ENCODE measurements around the gene KPNA3.
A peak's percentile ranks its signal among the peaks of the same experiment; 100 is the strongest.
"Not testable (repeated sequence)": the region's sequence is repeated elsewhere in the genome, so short reads cannot be mapped to it uniquely, and the experiment has no call there.

KPNA3 gene

DNA sequence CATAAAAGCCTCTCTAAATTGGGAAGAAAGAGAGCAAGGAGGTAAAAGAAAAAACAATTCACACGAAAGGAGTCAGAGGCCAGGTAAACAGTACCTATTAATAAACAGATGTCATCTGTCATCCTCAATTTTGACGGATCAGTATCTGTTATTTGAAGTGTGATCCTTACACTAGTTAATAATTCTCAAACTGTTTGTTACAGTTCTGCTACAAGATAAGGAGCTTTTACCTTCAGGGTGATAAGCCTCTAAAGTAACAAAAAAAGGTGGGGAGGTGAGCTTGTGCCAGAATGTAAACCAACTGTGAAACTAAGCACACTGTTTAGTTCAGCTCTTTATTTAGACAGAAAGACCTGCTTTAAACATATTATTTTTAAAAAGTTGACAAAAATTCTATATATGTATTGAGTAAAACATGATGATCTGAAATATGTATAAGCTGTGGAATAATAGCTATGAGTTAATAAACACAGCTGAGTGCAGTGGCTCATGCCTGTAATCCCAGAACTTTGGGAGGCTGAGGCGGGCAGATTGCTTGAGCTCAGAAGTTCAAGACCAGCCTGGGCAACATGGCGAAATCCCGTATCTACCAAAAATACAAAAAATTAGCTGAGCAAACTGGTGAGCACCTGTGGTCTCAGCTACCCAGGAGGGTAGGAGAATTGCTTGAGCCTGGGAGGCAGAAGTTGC is 52.8 kb downstream of the KPNA3 start:
- no peak for DNase-seq

DNA sequence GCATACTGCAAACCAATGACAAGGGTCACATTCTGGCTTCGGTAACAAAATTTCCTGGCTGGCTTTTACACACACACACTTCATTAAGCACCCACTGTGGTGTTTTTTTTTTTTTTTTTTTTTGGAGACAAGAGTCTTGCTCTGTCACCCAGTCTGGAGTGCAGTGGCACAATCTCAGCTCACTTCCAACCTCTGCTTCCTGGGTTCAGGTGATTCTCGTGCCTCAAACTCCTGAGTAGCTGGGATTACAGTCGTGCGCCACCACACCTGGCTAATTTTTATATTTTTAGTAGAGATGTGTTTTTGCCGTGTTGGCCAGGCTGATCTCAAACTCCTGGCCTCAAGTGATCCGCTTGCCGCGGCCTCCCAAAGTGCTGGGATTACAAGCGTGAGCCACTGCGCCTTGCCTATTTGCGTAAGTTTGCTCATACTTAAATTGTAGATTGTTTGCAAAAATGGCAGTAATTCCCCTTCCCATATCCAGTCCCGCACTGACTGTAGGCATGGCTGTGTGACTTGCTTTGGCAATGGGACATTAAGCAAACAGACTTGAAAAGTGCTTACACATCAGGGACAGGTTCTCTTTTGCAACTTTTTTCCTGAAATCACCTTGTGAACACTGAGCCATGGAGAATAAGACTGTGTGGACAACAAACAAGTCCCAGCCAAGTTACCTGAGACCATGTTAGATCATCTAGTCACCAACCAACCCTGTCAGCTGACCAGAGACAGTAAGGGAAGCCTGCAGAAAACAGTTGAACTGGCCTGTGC is 59.1 kb downstream of the KPNA3 start:
- no peak for DNase-seq

DNA sequence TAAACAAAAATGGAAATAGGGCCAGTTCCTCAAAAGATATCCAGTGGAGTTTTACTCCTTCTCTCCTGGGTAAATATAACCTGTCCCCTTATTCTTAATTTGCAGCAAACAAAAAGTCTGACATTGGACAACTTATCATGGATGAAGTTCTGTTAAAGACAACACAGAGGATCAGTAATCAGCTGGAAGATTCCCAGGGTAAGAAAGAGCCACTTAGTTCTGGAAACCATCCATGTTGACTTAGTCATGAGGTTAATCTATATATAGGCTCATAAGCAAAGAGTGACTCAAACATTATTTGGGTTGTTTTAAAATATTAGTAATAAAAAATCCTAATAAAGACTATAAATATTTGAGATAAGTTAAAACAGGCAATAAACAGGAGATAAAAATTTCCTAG is 60.7 kb downstream of the KPNA3 start:
- no peak for DNase-seq

DNA sequence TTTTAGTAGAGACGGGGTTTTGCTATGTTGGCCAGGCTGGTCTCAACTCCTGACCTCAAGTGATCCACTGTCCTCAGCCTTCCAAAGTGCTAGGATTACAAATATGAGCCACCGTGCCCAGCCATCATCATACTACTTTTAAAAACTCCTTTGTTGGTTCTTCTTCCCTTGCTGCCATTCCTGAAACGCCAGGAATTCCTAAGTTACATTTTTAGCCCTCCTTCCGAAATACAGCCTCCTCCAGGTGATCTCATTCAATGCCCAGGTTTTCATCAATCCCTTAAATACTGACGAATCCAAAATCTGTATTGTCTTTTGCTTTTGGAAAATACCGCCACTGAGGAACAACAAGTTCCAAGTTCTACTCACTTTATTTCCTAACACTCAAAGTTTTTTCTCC is 75.9 kb downstream of the KPNA3 start:
- no peak for DNase-seq

DNA sequence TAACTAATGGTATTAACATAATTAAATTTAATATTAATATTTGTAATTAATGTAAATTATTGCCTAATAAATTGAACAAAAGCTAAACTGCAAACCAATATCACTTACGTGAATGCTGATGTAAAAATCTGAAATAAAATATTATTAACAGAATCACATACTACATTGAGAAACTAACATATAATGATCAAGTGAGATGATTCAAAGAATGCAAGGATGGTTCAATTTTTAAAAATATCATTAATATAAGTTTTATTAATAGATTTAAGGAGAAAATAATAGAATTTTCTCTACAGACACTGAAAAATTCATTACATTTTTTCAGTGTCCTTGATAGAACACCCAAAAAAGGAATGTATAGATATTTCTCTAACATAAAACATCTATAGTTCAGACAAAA is 77.7 kb downstream of the KPNA3 start:
- no peak for DNase-seq

DNA sequence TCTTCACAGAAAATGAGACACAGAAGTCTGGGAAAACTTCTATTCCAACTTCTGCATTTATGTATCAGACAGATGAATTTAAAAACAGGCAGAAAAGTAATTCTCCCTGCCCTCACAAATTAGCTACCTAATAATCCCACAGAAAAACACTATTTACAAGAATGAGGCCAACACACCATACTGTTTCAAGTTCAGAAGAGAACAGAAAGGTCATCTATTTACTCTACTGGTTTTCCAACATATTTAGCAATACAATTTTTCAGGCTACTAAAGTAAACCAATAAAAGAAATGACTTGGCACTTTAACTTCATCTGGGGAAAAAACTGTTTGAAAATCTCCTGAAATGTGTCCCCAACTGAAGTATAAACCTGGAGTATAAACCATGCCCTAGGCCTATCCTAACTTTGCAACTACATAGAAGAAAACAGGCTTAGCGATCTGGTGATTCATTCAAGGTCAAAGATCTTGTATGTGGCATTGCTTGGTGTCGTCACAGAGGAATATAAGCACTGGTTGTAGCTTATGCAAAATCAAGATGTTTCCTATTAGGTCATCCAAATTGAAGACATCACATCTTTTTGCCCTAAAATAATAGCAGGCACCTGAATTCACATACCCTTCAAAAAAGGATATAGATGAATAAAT is 81.1 kb downstream of the KPNA3 start:
- no peak for DNase-seq

DNA sequence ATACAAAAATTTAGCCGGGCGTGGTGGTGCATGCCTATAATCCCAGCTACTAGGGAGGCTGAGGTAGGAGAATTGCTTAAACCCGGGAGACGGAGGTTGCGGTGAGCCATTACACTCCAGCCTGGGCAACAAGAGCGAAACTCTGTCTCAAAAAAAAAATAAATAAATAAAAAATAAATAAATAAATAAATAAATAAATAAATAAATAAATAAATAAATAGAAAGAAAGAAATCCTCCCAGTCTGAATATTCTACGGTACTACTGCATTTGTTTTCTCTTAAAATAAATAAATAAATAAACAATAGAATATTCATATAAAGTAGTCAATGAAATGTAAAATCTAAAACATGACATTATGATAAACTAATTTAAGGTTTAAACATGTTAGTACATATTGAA is 88.2 kb downstream of the KPNA3 start:
- not testable (repeated sequence) for DNase-seq

DNA sequence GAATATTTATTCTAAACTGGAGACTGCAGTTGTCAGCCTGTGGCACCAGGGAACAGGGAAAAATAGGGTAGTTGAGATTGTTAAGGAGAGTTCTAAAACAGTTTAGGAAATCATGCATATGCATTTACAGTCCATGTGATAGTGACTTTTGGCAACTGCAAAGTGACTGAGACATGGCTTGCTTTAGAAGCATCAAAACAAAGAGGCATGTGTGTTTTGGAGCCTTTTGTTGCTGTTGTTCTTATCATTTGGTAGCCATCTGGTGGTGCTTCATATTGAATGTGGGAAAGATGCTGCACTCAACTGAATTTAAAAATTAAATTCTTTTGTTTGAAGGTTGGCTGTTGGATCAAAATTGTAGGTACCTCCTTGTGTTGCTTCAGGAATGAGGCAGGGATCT is 91.0 kb downstream of the KPNA3 start:
- no peak for DNase-seq

DNA sequence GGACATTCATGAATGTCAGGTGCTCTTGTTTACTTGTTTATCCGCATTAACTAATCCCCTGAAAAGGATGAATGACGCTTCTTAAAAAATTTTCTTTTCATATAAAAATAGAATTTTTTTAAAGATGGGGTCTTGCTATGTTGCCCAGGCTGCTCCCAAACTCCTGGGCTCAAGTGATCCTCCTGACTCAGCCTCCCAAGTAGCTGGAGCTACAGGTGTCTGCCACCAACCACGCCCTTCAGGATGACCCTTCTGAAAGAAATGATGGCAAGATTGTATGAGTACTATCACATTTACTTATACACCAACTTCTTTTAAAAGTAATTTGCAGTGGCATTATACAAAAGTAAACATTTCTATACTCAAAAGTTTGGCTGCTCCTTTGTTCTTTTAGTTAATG is 95.0 kb downstream of the KPNA3 start:
- DNase-seq: no peak

DNA sequence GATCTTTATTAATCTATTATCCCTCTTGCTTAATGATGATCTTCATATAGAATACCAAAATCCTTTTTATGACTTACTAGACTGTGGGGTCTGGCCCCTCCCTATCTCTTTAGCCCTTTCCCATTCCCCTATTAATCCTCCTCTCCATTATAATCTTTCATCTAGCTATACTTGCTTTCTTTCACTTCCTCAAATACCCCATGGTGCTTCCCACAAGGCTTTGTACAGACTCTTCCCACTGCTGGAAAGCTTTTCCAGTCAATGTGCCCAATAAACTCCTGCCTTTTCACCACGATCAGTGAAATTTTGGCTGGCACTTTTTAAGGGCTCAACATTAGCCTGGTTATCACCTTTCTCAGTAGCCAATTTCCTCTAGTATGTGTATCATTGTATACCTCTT is 98.0 kb downstream of the KPNA3 start:
- no peak for DNase-seq

DNA sequence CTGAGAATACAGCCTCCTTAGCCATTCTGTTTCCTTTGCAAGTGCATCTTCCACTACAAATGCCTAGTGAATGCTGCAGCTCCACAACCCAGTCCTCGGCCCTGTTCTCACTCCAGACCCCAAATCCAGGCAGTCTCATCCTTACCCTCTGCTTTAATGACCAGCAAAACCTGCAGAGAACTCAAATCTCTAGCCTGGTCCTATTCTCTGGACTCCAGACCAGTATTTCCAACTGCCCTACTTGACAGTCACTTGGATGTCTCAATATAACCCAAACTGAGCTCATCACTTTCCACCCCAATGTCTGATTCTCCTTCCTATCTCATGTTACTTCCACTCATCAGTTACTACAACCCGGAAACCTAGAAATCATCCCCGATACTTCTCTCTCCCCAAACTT is 98.6 kb downstream of the KPNA3 start:
- no peak for DNase-seq

DNA sequence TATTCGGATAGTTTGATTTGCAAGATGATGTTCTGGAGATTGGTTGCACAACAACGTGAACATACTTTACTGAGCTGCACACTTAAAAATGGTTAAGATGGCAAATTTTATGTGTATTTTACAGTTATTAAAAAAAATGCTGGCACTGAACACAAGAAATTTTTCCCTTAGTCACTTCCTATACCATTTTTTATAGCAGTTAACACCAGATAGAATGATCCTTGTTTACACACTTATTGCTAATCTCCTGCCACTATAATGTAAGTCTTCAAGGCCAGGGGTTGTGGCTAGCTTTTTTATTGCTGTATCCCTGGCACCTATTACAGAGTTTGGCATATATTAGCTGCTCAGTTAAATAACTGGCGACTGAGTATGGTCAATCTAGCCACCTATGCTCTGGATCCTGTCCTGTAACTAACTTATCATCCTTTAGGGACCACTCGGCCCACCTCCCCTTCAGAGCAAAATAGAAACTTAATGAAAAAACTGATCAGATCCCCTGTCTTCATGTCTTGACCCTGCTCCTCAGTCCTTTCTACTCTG is 99.2 kb downstream of the KPNA3 start:
- DNase-seq: no peak

DNA sequence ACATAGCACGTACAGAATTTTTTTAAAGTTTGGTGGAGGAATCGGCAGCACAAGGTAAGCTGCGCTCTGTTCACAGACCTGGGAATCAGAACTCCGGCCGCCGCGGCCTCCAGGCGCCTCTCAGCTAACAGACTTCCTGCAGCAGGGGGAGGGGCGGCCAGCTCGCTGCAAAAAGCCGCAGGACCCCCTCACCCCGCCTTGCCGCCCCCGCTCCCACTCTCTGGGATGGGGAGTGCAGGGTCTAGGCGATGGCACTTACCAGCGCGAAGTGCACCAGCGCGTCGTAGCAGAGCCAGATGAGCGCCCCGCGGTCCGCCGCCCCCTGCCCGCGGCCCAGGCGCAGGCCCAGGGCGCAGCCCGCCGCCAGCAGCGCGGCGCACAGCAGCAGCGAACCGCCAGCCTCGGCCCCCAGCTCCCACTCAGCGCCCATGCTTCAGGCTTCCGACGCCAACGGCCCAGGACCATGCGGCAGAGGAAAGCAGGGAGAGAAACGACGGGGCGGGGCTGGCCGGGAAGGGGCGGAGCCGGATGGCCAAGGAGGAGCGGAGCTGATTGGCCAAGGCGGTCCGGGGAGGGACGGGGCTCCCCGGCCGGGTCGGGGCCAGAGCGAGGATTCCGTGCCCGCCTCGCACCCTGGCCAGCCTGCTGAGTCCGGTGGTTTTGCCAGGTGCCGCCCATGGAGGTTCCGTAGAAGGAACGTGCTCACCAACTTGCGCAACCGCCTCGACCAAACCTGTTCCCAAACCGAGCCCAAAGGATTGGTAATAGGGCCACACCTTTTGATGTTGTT is 101.3 kb downstream of the KPNA3 start, which contains the start of gene EBPL:
TSS of gene EBPL (minus strand) at position 492 of the 790 bp plus-strand sequence. CDS start at position 430, 62 bp downstream.
- peak; percentile 85 for DNase-seq

DNA sequence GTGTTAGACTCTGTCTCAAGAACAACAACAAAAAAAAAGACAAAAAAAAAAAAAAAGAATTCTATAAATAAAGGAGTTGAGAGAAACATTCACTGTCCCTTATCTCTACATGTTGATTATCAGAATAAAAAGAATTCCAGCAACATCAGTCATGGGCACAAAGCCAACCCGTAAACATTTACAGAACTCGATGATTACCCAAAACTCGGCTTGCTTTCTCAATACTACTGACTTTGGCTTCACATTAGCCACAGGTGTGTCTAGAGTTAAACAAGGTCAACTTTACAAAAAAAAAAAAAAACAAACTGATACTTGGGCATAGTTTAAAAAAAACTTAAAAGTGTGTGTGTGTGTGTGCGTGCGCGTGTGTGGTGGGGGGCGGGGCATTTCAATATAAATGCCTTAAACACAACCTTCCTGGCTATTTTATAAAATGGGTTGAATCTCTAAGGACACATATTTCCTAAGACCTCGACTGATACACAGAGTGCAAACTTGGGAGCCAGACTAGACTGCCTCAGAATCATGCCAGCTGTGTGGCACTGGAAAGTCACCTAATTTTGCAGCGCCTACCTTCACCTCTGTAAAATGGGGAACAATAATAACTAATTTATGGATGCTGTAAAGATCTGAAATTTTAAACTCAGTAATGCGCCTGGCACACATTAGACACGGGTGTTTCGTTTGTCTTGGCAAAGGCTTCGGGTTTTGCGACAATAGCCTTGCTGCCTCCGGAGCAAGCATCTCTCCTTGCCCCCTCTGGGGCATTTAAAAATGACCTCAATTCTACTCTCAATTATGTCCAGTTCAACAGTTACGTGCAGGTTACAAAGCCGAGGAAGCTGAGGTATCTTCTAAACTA is 102.1 kb downstream of the KPNA3 start:
- DNase-seq: no peak

DNA sequence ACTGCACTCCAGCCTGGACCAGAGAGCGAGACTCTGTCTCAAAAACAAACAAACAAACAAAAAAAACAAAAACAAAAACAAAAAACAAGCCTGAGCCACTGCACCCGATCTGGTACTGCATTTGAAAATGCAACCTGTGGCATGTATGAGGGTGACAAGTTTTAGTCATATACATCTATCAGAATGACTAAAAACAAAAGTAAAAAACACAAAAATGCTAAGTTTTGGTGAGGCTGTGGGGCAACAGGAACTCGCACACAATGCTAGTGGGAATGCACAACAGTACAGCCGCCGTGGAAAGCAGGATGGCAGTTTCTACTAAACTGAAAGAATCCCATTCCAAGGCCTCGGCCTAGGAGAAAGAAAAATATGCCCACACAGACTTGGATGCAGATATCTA is 109.0 kb downstream of the KPNA3 start:
- DNase-seq: no peak

DNA sequence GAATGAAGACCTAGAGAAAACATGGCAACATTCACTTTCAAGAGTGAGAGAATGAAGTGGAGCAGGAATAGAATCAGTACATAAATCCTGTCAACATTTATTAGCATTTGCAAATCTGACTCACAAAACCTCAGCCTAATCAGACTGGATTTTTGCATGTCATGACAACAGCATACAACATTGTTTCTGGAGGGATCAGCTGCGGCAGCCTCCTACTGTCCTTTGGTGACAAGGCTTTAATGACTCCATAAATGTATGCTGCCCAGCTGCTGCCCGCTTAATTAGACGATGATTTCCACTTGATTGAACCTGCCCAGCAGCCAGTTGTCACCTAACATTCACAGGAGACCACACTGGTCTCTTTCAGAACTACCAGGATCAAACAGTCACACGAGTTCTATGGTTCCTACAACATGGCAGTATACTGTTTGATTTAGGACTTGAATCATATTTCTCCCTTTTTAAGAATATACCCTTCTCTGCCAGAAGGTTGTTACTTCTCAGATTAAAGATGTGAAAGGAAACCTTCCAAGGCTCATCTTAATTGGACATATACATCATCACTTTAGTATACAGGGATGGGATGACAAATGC is 110.5 kb downstream of the KPNA3 start:
- no peak for DNase-seq

DNA sequence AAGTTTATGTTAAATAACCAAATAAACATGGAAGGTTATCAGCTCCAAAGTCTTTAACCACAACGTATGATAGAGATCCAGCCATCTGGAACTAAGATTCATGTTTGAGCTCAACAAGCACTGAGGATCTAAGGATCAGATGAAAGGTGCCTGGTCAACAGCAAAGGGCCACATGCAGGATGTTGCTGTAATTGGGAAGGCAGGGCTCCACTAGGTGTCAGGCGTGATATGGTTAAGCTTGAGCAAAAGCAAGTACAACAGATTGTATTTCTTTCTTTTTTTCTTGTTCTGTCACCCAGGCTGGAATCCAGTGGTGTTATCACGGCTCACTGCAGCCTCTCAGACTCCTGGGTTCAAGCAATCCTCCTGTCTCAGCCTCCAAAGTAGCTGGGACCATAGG is 113.2 kb downstream of the KPNA3 start:
- no peak for DNase-seq

DNA sequence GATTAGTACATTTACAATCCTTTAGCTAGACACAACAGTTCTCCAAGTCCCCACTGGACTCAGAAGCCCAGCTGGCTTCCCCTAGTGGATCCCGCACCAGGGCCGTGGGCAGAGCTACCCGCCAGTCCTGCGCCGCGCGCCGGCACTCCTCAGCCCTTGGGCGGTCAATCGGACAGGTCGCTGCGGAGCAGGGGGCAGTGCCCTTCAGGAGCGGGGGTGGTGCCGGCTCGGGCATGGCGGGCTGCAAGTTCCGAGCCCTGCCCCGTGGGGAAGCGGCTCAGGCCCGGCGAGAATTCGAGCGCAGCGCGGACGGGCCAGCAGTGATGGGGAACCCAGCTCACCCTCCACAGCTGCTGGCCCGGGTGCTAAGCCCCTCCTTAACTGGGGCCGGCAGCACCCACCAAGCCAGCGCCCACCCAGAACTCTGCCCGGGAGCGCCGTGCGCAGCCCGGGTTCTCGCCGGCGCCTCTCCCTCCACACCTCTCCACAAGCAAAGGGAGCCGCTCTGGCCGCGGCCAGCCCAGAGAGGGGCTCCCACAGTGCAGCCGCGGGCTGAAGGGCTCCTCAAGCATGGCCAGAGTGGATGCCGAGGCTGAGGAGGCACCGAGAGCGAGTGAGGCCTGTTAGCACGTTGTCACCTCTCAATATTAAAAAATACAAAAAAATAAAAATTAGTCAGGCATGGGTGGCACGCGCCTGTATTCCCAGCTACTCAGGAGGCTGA is 114.1 kb downstream of the KPNA3 start:
- DNase-seq: no peak

DNA sequence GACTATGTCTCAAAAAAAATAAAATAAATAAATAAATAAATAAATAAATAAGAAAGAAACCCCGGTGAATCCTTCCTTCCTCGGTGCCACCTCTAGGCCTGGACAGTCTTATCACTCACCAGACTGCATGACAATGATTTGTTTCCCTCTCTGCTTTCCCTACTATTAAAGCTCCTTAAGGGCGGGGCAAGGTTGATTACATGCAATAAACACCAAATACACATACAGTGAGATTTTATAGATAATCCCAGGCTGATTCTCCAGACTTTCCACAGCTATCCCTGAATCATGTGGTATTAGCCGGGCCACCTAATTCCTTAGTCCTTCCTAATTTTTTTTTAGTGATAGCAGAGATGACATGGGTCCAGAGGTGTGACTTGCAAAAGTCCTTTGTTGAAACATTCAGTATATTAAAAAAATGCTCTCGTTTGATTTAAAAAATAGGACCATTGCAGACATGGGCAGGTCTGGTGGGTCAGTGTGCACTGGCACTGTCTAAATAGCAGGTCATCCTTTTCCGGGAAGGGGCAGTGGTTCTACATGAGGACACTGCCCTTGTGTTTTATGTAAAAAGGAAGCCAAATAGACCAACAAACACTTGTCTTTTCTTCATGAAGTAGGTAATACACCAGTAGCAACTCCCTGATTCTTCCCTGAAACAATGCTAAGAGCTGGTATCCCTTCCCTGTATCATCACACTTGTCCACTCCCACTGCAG is 115.7 kb downstream of the KPNA3 start:
- DNase-seq: no peak

DNA sequence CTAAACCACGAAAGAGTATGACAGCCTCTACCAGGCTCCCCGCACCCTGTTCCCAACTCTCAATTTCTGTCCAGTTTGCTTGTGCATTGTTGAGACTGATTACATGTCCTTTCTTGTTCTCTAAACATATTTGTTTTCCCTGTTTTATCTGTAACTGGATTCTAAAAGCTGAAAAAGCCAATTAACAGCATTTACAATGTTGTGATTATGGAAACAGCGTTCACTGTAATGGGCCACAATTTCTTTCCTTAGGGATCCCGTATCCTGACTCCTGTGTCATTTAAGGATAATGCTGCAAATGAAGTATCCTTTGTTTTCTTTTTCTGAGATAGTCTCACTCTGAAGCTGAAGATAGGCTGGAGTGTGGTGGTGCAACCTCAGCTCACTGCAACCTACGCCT is 121.7 kb downstream of the KPNA3 start:
- DNase-seq: no peak
